ENCODE data around the gene LMF2.
"Not testable (repeated sequence)": the region's sequence is repeated elsewhere in the genome, so short reads cannot be mapped to it uniquely, and the experiment has no call there.

LMF2 gene

GRCh38 chr22:50522806-50523438 is 15.4 kb upstream of the LMF2 start:
- no peak for DNase-seq

GRCh38 chr22:50522208-50522805 is 14.8 kb upstream of the LMF2 start:
- DNase-seq: no peak

GRCh38 chr22:50521710-50522109 is 14.2 kb upstream of the LMF2 start:
- no peak for DNase-seq

- DNase-seq: no peak
These were observed 13.4 kb upstream of the LMF2 start for GRCh38 chr22:50520826-50521453.

GRCh38 chr22:50520184-50520583 is 12.7 kb upstream of the LMF2 start:
- DNase-seq: not testable (repeated sequence)

GRCh38 chr22:50519151-50519550 is 11.6 kb upstream of the LMF2 start:
- no peak for DNase-seq

- DNase-seq: no peak
These were observed 11.1 kb upstream of the LMF2 start for GRCh38 chr22:50518606-50519005.

GRCh38 chr22:50517495-50518260 is 10.2 kb upstream of the LMF2 start:
- no peak for DNase-seq

GRCh38 chr22:50516891-50517290 is 9.4 kb upstream of the LMF2 start:
- no peak for DNase-seq

- DNase-seq: no peak
These were observed 8.6 kb upstream of the LMF2 start for GRCh38 chr22:50516068-50516467.

GRCh38 chr22:50513175-50513574 is 5.7 kb upstream of the LMF2 start:
- DNase-seq: no peak

GRCh38 chr22:50508897-50509296 is 1.4 kb upstream of the LMF2 start:
- DNase-seq: no peak

- peak; percentile 96 for DNase-seq
These were observed 736 bp upstream of the LMF2 start, which contains the start of gene NCAPH2 for GRCh38 chr22:50507991-50508884. TSS of gene NCAPH2 (plus strand) at chr22:50508224. CDS start at chr22:50508338, 114 bp downstream.

- no peak for DNase-seq
These were observed 686 bp downstream of the LMF2 start for GRCh38 chr22:50506611-50507420.

- no peak for DNase-seq
These were observed 1.5 kb downstream of the LMF2 start for GRCh38 chr22:50505776-50506610.

GRCh38 chr22:50505276-50505775 is 2.2 kb downstream of the LMF2 start:
- no peak for DNase-seq

- no peak for DNase-seq
These were observed 2.9 kb downstream of the LMF2 start for GRCh38 chr22:50504369-50505211.

GRCh38 chr22:50503475-50504145 is 3.9 kb downstream of the LMF2 start:
- no peak for DNase-seq

All from NK-92 treated with Interleukin-12 subunit alpha and Interleukin-12 subunit beta, amount 100 ng/mL, for 24 hours (cell line).